ENCODE data around the gene ATP6V1G1. TPM values are rescaled to one million over a fixed set of nuclear protein-coding genes. Genes with fewer than 3 reads are reported as not detected.

The ATP6V1G1 gene
- total and polyA plus RNA-seq, 2 of the 13 experiments (the other 11 are each of a cell fraction or from before 2014, with no cell fraction given), result 108 to 158 TPM

DNA sequence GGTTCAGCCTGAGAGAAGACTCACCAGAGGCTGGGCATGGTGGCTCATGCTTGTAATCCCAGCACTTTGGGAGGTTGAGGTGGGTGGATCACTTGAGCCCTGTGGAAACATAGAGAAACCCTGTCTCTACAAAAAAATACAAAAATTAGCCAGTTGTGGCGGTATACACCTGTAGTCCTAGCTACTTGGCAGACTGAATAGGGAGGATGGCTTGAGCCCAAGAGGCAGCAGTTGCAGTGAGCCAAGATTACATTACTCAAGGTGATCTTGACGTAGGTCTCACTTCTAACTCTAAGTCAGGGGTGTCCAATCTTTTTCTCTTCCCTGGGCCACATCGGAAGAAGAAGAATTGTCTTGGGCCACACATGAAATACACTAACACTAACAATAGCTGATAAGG is 16.2 kb upstream of the ATP6V1G1 start:
- H4K20me1 ChIP-seq (ENCODE audit: insufficient read depth, low read length), result no peaks in the 10 kb centered on the region
- H3K9ac ChIP-seq (ENCODE audit: insufficient read depth, low read depth, low read length), result no peak overlapping the region
- no peaks in the 10 kb centered on the region for H3K79me2 ChIP-seq (ENCODE audit: insufficient read depth, low read length)
- FAIRE-seq (no peak), DNase-seq (ENCODE audit: low spot score) (no peak), ATAC-seq (no peak)
- no peak overlapping the region for H3K27ac ChIP-seq (ENCODE audit: extremely low read length, insufficient read depth, low read length)
- H3K27me3 ChIP-seq (ENCODE audit: control insufficient read depth in 1 of 2, insufficient read depth in 2 of 2, low read length in 2 of 2), result no peaks in the 10 kb centered on the region
- peaks cover 46% of the 10 kb centered on the region for H3K4me1 ChIP-seq (ENCODE audit: insufficient read depth, low read length)
- H3K4me3 ChIP-seq (replicated peaks in 1 of 3; ENCODE audit: insufficient read depth in 1 of 3, low read depth in 2 of 3, low read length in 3 of 3), result no peak overlapping the region
- CTCF ChIA-PET (ENCODE audit: low intra/inter-chr PET ratio, low total read pairs), result no interaction called here
- H2AFZ ChIP-seq (ENCODE audit: low read length), result no peak overlapping the region
- H3K4me2 ChIP-seq (ENCODE audit: low read depth, low read length), result no peak overlapping the region
- intact Hi-C loops (cut with micrococcal nuclease; ENCODE audit: unreplicated experiment) (no loop called here), in situ Hi-C loops (cut with HindIII; ENCODE audit: extremely low pct_ligation_motif_present, low pct_unique_long_range_greater_than_20kb) (no loop called here)
- BruUV-seq (replicated peaks), result no TSS peak
- no peaks in the 10 kb centered on the region for H3K36me3 ChIP-seq (replicated peaks in 1 of 2; ENCODE audit: control insufficient read depth in 1 of 2, insufficient read depth in 2 of 2, low read length in 2 of 2)
- no peaks in the 10 kb centered on the region for H3K9me3 ChIP-seq (ENCODE audit: low read length)
- POLR2A ChIA-PET, result no interaction called here
- WGBS (ENCODE audit: low lambda C conversion rate), result 76% methylated on average over 3 of the region's 3 CpGs
- no peak for TF ChIP-seq ZNF383 (CRISPR knock-in tag; IDR thresholded peaks at IDR 0.05; ENCODE audit: borderline replicate concordance)
- TF ChIP-seq, protein P1, sequence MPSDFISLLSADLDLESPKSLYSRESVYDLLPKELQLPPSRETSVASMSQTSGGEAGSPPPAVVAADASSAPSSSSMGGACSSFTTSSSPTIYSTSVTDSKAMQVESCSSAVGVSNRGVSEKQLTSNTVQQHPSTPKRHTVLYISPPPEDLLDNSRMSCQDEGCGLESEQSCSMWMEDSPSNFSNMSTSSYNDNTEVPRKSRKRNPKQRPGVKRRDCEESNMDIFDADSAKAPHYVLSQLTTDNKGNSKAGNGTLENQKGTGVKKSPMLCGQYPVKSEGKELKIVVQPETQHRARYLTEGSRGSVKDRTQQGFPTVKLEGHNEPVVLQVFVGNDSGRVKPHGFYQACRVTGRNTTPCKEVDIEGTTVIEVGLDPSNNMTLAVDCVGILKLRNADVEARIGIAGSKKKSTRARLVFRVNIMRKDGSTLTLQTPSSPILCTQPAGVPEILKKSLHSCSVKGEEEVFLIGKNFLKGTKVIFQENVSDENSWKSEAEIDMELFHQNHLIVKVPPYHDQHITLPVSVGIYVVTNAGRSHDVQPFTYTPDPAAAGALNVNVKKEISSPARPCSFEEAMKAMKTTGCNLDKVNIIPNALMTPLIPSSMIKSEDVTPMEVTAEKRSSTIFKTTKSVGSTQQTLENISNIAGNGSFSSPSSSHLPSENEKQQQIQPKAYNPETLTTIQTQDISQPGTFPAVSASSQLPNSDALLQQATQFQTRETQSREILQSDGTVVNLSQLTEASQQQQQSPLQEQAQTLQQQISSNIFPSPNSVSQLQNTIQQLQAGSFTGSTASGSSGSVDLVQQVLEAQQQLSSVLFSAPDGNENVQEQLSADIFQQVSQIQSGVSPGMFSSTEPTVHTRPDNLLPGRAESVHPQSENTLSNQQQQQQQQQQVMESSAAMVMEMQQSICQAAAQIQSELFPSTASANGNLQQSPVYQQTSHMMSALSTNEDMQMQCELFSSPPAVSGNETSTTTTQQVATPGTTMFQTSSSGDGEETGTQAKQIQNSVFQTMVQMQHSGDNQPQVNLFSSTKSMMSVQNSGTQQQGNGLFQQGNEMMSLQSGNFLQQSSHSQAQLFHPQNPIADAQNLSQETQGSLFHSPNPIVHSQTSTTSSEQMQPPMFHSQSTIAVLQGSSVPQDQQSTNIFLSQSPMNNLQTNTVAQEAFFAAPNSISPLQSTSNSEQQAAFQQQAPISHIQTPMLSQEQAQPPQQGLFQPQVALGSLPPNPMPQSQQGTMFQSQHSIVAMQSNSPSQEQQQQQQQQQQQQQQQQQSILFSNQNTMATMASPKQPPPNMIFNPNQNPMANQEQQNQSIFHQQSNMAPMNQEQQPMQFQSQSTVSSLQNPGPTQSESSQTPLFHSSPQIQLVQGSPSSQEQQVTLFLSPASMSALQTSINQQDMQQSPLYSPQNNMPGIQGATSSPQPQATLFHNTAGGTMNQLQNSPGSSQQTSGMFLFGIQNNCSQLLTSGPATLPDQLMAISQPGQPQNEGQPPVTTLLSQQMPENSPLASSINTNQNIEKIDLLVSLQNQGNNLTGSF (CRISPR knock-in tag; IDR thresholded peaks at IDR 0.05), result no peak
- no peak for TF ChIP-seq ZNF772 (CRISPR knock-in tag; IDR thresholded peaks at IDR 0.05)
- no peak for TF ChIP-seq AGO1 (IDR thresholded peaks at IDR 0.05; ENCODE audit: low read depth, low read length, poor library complexity, severe bottlenecking)
- TF ChIP-seq, protein P2, sequence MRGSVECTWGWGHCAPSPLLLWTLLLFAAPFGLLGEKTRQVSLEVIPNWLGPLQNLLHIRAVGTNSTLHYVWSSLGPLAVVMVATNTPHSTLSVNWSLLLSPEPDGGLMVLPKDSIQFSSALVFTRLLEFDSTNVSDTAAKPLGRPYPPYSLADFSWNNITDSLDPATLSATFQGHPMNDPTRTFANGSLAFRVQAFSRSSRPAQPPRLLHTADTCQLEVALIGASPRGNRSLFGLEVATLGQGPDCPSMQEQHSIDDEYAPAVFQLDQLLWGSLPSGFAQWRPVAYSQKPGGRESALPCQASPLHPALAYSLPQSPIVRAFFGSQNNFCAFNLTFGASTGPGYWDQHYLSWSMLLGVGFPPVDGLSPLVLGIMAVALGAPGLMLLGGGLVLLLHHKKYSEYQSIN (CRISPR knock-in tag; IDR thresholded peaks at IDR 0.05; ENCODE audit: borderline replicate concordance), result no peak
- TF ChIP-seq GTF3A (CRISPR knock-in tag; conservative IDR thresholded peaks at IDR 0.05), result no peak
- TF ChIP-seq HDAC2 (CRISPR knock-in tag; IDR thresholded peaks at IDR 0.05), result no peak
- TF ChIP-seq, protein P3, sequence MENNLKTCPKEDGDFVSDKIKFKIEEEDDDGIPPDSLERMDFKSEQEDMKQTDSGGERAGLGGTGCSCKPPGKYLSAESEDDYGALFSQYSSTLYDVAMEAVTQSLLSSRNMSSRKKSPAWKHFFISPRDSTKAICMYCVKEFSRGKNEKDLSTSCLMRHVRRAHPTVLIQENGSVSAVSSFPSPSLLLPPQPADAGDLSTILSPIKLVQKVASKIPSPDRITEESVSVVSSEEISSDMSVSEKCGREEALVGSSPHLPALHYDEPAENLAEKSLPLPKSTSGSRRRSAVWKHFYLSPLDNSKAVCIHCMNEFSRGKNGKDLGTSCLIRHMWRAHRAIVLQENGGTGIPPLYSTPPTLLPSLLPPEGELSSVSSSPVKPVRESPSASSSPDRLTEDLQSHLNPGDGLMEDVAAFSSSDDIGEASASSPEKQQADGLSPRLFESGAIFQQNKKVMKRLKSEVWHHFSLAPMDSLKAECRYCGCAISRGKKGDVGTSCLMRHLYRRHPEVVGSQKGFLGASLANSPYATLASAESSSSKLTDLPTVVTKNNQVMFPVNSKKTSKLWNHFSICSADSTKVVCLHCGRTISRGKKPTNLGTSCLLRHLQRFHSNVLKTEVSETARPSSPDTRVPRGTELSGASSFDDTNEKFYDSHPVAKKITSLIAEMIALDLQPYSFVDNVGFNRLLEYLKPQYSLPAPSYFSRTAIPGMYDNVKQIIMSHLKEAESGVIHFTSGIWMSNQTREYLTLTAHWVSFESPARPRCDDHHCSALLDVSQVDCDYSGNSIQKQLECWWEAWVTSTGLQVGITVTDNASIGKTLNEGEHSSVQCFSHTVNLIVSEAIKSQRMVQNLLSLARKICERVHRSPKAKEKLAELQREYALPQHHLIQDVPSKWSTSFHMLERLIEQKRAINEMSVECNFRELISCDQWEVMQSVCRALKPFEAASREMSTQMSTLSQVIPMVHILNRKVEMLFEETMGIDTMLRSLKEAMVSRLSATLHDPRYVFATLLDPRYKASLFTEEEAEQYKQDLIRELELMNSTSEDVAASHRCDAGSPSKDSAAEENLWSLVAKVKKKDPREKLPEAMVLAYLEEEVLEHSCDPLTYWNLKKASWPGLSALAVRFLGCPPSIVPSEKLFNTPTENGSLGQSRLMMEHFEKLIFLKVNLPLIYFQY (CRISPR knock-in tag; IDR thresholded peaks at IDR 0.05; ENCODE audit: borderline replicate concordance), result no peak
- TF ChIP-seq PTBP1 (IDR thresholded peaks at IDR 0.05; ENCODE audit: low read depth, low read length, poor library complexity, severe bottlenecking), result no peak
- no peak for TF ChIP-seq REXO4 (CRISPR knock-in tag; IDR thresholded peaks at IDR 0.05; ENCODE audit: borderline replicate concordance)
- TF ChIP-seq, protein P4, sequence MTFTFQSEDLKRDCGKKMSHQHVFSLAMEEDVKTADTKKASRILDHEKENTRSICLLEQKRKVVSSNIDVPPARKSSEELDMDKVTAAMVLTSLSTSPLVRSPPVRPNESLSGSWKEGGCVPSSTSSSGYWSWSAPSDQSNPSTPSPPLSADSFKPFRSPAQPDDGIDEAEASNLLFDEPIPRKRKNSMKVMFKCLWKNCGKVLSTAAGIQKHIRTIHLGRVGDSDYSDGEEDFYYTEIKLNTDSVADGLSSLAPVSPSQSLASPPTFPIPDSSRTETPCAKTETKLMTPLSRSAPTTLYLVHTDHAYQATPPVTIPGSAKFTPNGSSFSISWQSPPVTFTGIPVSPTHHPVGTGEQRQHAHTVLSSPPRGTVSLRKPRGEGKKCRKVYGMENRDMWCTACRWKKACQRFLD (CRISPR knock-in tag; IDR thresholded peaks at IDR 0.05; ENCODE audit: borderline replicate concordance), result no peak
- no peak for TF ChIP-seq ASH2L (IDR thresholded peaks at IDR 0.05; ENCODE audit: insufficient read length, low read depth, low read length)
